ENCODE data around the gene MAPKAP1. TPM values are rescaled to one million over a fixed set of nuclear protein-coding genes. Genes with fewer than 3 reads are reported as not detected.

Gene MAPKAP1
- total and polyA plus RNA-seq, 9 of the 15 experiments (the other 6 are each of a cell fraction or from before 2014, with no cell fraction given) = 2.6 to 82.1 (median 61.1) TPM

DNA sequence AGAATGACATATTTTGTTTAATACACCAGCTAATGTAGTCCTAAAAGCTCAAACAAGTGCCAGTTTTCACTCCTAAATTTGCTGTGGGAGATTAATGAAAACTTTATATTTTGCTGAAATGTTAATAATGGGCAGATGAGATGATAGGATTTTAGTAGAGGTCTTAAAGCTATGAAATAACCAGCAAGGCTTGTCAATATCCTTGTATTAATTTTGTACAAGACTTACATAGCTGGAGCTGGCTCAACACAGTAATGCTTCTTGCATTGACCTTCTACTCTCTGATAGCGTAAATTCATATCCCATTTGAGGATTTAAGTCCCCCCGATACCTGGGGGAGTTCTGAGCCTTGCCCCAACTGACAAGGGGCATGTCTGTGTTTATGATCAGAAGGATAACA, 219.2 kb downstream of the MAPKAP1 start:
- Histone ChIP-seq H4K20me1 (replicated peaks; ENCODE audit: control insufficient read depth, insufficient read depth, low read length) (no peaks in the 10 kb centered on the region; the same call in 1 of the 2 replicates), H3K79me2 (ENCODE audit: control insufficient read depth, insufficient read depth, low read length) (no peaks in the 10 kb centered on the region), H3K9ac (ENCODE audit: insufficient read depth in 1 of 2, low read depth in 2 of 2, low read length in 2 of 2) (no peak overlapping the region), H3K9me1 (ENCODE audit: control insufficient read depth, insufficient read depth, low read length) (no peaks in the 10 kb centered on the region), H3K27me3 (ENCODE audit: control insufficient read depth in 2 of 2, insufficient read depth in 2 of 2, low read length in 2 of 2) (no peaks in the 10 kb centered on the region), H2AFZ (ENCODE audit: low read depth, low read length) (no peak overlapping the region), H3K4me3 (no peak overlapping the region), H3K9me3 (replicated peaks; ENCODE audit: control insufficient read depth, insufficient read depth, low read depth, low read length) (no peaks in the 10 kb centered on the region), H3K4me1 (replicated peaks in 1 of 2; ENCODE audit: control insufficient read depth in 2 of 2, insufficient read depth in 2 of 2, low read length in 2 of 2) (no peaks in the 10 kb centered on the region; a peak in 1 of 5 replicates), H3K27ac (ENCODE audit: extremely low read depth, low read depth, low read length) (no peak overlapping the region), H3K36me3 (ENCODE audit: control insufficient read depth, insufficient read depth, low read length) (no peaks in the 10 kb centered on the region; the same call in 2 of the 3 replicates), H3K4me2 (ENCODE audit: insufficient read depth, low read length) (no peak overlapping the region)
- DNase-seq (ENCODE audit: extremely low read depth in 1 of 4, low spot score in 3 of 4) (no peak), ATAC-seq (no peak), FAIRE-seq (peak; percentile 42)
- intact Hi-C loops (cut with micrococcal nuclease) (no loop called here), in situ Hi-C loops (cut with MboI) (no loop called here)
- no TSS peak for BruUV-seq (replicated peaks)
- ChIA-PET CTCF (ENCODE audit: low intra/inter-chr PET ratio) (no interaction called here), POLR2A (no interaction called here)
- WGBS (ENCODE audit: insufficient coverage, low coverage, missing lambda C conversion rate) = 39% methylated on average over 2 of the region's 2 CpGs
- TF ChIP-seq, protein P1, sequence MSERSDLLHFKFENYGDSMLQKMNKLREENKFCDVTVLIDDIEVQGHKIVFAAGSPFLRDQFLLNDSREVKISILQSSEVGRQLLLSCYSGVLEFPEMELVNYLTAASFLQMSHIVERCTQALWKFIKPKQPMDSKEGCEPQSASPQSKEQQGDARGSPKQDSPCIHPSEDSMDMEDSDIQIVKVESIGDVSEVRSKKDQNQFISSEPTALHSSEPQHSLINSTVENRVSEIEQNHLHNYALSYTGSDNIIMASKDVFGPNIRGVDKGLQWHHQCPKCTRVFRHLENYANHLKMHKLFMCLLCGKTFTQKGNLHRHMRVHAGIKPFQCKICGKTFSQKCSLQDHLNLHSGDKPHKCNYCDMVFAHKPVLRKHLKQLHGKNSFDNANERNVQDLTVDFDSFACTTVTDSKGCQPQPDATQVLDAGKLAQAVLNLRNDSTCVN (CRISPR knock-in tag; IDR thresholded peaks at IDR 0.05) = no peak
- TF ChIP-seq KDM2B (CRISPR knock-in tag; IDR thresholded peaks at IDR 0.05) (no peak), ZBED1 (IDR thresholded peaks at IDR 0.05) (no peak), ZFPM2 (CRISPR knock-in tag; IDR thresholded peaks at IDR 0.05) (no peak), CHD4 (IDR thresholded peaks at IDR 0.05; ENCODE audit: insufficient read depth, insufficient replicate concordance, low read depth, low read length, poor library complexity, severe bottlenecking) (no peak), PRDM10 (IDR thresholded peaks at IDR 0.05; ENCODE audit: partially characterized antibody) (no peak), C11orf30 (IDR thresholded peaks at IDR 0.05; ENCODE audit: low read depth) (no peak)
- TF ChIP-seq, protein P2, sequence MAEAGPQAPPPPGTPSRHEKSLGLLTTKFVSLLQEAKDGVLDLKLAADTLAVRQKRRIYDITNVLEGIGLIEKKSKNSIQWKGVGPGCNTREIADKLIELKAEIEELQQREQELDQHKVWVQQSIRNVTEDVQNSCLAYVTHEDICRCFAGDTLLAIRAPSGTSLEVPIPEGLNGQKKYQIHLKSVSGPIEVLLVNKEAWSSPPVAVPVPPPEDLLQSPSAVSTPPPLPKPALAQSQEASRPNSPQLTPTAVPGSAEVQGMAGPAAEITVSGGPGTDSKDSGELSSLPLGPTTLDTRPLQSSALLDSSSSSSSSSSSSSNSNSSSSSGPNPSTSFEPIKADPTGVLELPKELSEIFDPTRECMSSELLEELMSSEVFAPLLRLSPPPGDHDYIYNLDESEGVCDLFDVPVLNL (CRISPR knock-in tag; IDR thresholded peaks at IDR 0.05; ENCODE audit: low read depth) = no peak
- TF ChIP-seq, protein P3, sequence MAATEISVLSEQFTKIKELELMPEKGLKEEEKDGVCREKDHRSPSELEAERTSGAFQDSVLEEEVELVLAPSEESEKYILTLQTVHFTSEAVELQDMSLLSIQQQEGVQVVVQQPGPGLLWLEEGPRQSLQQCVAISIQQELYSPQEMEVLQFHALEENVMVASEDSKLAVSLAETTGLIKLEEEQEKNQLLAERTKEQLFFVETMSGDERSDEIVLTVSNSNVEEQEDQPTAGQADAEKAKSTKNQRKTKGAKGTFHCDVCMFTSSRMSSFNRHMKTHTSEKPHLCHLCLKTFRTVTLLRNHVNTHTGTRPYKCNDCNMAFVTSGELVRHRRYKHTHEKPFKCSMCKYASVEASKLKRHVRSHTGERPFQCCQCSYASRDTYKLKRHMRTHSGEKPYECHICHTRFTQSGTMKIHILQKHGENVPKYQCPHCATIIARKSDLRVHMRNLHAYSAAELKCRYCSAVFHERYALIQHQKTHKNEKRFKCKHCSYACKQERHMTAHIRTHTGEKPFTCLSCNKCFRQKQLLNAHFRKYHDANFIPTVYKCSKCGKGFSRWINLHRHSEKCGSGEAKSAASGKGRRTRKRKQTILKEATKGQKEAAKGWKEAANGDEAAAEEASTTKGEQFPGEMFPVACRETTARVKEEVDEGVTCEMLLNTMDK (IDR thresholded peaks at IDR 0.05; ENCODE audit: borderline replicate concordance, insufficient read depth, low read depth, low read length, poor library complexity, severe bottlenecking) = no peak
- TF ChIP-seq, protein P4, sequence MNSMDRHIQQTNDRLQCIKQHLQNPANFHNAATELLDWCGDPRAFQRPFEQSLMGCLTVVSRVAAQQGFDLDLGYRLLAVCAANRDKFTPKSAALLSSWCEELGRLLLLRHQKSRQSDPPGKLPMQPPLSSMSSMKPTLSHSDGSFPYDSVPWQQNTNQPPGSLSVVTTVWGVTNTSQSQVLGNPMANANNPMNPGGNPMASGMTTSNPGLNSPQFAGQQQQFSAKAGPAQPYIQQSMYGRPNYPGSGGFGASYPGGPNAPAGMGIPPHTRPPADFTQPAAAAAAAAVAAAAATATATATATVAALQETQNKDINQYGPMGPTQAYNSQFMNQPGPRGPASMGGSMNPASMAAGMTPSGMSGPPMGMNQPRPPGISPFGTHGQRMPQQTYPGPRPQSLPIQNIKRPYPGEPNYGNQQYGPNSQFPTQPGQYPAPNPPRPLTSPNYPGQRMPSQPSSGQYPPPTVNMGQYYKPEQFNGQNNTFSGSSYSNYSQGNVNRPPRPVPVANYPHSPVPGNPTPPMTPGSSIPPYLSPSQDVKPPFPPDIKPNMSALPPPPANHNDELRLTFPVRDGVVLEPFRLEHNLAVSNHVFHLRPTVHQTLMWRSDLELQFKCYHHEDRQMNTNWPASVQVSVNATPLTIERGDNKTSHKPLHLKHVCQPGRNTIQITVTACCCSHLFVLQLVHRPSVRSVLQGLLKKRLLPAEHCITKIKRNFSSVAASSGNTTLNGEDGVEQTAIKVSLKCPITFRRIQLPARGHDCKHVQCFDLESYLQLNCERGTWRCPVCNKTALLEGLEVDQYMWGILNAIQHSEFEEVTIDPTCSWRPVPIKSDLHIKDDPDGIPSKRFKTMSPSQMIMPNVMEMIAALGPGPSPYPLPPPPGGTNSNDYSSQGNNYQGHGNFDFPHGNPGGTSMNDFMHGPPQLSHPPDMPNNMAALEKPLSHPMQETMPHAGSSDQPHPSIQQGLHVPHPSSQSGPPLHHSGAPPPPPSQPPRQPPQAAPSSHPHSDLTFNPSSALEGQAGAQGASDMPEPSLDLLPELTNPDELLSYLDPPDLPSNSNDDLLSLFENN (IDR thresholded peaks at IDR 0.05; ENCODE audit: low read depth in 2 of 2, low read length in 2 of 2) = no peak

Data from K562 (cell line).